ENCODE results near the gene DLL3.
"Not testable (repeated sequence)": the region's sequence is repeated elsewhere in the genome, so short reads cannot be mapped to it uniquely, and the experiment has no call there.

Gene DLL3

DNA sequence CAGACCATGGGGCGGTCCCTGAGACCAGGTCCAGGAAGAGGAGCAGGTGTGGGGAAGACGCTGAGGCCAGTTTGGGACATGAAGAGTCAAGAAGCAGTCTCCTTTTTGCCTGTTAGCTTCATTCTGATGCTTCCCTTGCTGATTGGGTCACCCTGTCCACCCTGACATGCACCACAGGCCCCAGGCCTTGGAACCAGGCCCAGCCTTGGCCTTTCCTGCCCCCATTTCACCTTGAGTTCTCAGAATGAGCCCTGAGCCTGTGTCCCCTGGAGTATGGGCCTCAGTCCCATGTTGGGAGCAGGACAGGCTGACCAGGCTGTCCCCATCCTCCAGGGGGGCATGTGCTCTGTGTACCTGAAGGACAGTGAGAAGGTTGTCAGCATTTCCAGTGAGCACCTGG, 23.0 kb upstream of the DLL3 start:
- Histone ChIP-seq H3K36me3 (ENCODE audit: control insufficient read depth in 2 of 2, insufficient read depth in 1 of 2, low read length in 2 of 2) (peaks cover 60 to 75% of the 10 kb centered on the region in 2 experiments), H3K4me3 (ENCODE audit: low read depth, low read length) (no peak overlapping the region), H3K9me3 (ENCODE audit: control insufficient read depth, insufficient read depth, low read depth, low read length) (no peaks in the 10 kb centered on the region), H3K27ac (ENCODE audit: extremely low read depth, low read depth, low read length) (no peak overlapping the region), H3K4me1 (ENCODE audit: control insufficient read depth, insufficient read depth, low read length) (peaks cover 5% of the 10 kb centered on the region)
- TF ChIP-seq ZNF501 (tag by site-specific recombination; IDR thresholded peaks at IDR 0.05) (no peak), ZNF600 (tag by site-specific recombination; IDR thresholded peaks at IDR 0.05) (0 out of 2 replicates have a peak, but pooled peaks have one; percentile 1), SP3 (tag by site-specific recombination; IDR thresholded peaks at IDR 0.05) (no peak)
- TF ChIP-seq, protein P1, sequence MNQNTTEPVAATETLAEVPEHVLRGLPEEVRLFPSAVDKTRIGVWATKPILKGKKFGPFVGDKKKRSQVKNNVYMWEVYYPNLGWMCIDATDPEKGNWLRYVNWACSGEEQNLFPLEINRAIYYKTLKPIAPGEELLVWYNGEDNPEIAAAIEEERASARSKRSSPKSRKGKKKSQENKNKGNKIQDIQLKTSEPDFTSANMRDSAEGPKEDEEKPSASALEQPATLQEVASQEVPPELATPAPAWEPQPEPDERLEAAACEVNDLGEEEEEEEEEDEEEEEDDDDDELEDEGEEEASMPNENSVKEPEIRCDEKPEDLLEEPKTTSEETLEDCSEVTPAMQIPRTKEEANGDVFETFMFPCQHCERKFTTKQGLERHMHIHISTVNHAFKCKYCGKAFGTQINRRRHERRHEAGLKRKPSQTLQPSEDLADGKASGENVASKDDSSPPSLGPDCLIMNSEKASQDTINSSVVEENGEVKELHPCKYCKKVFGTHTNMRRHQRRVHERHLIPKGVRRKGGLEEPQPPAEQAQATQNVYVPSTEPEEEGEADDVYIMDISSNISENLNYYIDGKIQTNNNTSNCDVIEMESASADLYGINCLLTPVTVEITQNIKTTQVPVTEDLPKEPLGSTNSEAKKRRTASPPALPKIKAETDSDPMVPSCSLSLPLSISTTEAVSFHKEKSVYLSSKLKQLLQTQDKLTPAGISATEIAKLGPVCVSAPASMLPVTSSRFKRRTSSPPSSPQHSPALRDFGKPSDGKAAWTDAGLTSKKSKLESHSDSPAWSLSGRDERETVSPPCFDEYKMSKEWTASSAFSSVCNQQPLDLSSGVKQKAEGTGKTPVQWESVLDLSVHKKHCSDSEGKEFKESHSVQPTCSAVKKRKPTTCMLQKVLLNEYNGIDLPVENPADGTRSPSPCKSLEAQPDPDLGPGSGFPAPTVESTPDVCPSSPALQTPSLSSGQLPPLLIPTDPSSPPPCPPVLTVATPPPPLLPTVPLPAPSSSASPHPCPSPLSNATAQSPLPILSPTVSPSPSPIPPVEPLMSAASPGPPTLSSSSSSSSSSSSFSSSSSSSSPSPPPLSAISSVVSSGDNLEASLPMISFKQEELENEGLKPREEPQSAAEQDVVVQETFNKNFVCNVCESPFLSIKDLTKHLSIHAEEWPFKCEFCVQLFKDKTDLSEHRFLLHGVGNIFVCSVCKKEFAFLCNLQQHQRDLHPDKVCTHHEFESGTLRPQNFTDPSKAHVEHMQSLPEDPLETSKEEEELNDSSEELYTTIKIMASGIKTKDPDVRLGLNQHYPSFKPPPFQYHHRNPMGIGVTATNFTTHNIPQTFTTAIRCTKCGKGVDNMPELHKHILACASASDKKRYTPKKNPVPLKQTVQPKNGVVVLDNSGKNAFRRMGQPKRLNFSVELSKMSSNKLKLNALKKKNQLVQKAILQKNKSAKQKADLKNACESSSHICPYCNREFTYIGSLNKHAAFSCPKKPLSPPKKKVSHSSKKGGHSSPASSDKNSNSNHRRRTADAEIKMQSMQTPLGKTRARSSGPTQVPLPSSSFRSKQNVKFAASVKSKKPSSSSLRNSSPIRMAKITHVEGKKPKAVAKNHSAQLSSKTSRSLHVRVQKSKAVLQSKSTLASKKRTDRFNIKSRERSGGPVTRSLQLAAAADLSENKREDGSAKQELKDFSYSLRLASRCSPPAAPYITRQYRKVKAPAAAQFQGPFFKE (tag by site-specific recombination; IDR thresholded peaks at IDR 0.05; ENCODE audit: borderline replicate concordance), result no peak
- ChIA-PET CTCF (interaction anchor here (0.6 to 6.1 kb wide), 19 partner anchors 10 to 527 kb away, joined by 3 to 174 read pairs (median 8); partner anchors contain the start of genes DLL3 and EID2B), POLR2A (interaction anchor here (0.6 to 3.6 kb wide), 3 partner anchors 29 to 1842 kb away, joined by 4 to 29 read pairs (median 4); partner anchors contain the start of gene RPS16)

- peaks cover 15% of the 10 kb centered on the region for H3K4me1 ChIP-seq (ENCODE audit: control insufficient read depth, insufficient read depth, low read length)
- POLR2A ChIA-PET, result interaction anchor here (2.0 kb wide), 1 partner anchor 44 kb away, joined by 11 read pairs; the partner anchor contains the start of gene RPS16
- CTCF ChIA-PET, result interaction anchor here (6.1 kb wide), 1 partner anchor 53 kb away, joined by 174 read pairs; the partner anchor contains the start of gene EID2B
- H3K27ac ChIP-seq (ENCODE audit: extremely low read depth, low read depth, low read length); H3K9me3 ChIP-seq (ENCODE audit: control insufficient read depth, insufficient read depth, low read depth, low read length); H3K4me3 ChIP-seq (ENCODE audit: low read depth, low read length): not testable (repeated sequence)
- H3K36me3 ChIP-seq (ENCODE audit: control insufficient read depth in 2 of 2, insufficient read depth in 1 of 2, low read length in 2 of 2), result peaks cover 40 to 61% of the 10 kb centered on the region in 2 experiments
- TF ChIP-seq WT1 (tag by site-specific recombination; IDR thresholded peaks at IDR 0.05) (peak; percentile 35; the same call in 1 of the 2 replicates), ZNF335 (tag by site-specific recombination; conservative IDR thresholded peaks at IDR 0.05) (peak; percentile 78)
These were observed 19.4 kb upstream of the DLL3 start for GRCh38 chr19:39479319-39479801.

- POLR2A ChIA-PET, result interaction anchor here (0.6 to 1.6 kb wide), 24 partner anchors 8 to 1784 kb away, joined by 3 to 39 read pairs (median 6); partner anchors contain the start of genes DLL3, DYRK1B, EID2B and HNRNPUL1
- Histone ChIP-seq H3K27ac (ENCODE audit: extremely low read depth, low read depth, low read length) (peak overlapping the region; percentile 88), H3K4me3 (ENCODE audit: low read depth, low read length) (no peak overlapping the region), H3K36me3 (ENCODE audit: control insufficient read depth in 2 of 2, insufficient read depth in 1 of 2, low read length in 2 of 2) (peaks cover 40 to 61% of the 10 kb centered on the region in 2 experiments), H3K9me3 (ENCODE audit: control insufficient read depth, insufficient read depth, low read depth, low read length) (no peaks in the 10 kb centered on the region), H3K4me1 (ENCODE audit: control insufficient read depth, insufficient read depth, low read length) (peaks cover 15% of the 10 kb centered on the region)
- CTCF ChIA-PET, result interaction anchor here (0.6 to 1.2 kb wide), 7 partner anchors 8 to 193 kb away, joined by 3 to 6 read pairs (median 4); partner anchors contain the start of gene EID2B
- TF ChIP-seq ZNF184 (tag by site-specific recombination; IDR thresholded peaks at IDR 0.05) (no peak), SP2 (tag by site-specific recombination; IDR thresholded peaks at IDR 0.05) (no peak), ZBTB21 (tag by site-specific recombination; IDR thresholded peaks at IDR 0.05) (no peak), ZNF350 (tag by site-specific recombination; IDR thresholded peaks at IDR 0.05) (no peak), ZNF768 (tag by site-specific recombination; IDR thresholded peaks at IDR 0.05) (no peak), ZNF202 (tag by site-specific recombination; IDR thresholded peaks at IDR 0.05; ENCODE audit: borderline replicate concordance) (no peak), ZNF704 (tag by site-specific recombination; IDR thresholded peaks at IDR 0.05) (no peak), TCF7L2 (IDR thresholded peaks at IDR 0.05; ENCODE audit: borderline replicate concordance, low read depth, low read length) (no peak)
- TF ChIP-seq, protein P2, sequence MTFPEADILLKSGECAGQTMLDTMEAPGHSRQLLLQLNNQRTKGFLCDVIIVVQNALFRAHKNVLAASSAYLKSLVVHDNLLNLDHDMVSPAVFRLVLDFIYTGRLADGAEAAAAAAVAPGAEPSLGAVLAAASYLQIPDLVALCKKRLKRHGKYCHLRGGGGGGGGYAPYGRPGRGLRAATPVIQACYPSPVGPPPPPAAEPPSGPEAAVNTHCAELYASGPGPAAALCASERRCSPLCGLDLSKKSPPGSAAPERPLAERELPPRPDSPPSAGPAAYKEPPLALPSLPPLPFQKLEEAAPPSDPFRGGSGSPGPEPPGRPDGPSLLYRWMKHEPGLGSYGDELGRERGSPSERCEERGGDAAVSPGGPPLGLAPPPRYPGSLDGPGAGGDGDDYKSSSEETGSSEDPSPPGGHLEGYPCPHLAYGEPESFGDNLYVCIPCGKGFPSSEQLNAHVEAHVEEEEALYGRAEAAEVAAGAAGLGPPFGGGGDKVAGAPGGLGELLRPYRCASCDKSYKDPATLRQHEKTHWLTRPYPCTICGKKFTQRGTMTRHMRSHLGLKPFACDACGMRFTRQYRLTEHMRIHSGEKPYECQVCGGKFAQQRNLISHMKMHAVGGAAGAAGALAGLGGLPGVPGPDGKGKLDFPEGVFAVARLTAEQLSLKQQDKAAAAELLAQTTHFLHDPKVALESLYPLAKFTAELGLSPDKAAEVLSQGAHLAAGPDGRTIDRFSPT (tag by site-specific recombination; IDR thresholded peaks at IDR 0.05), result no peak
These were observed 18.8 kb upstream of the DLL3 start for GRCh38 chr19:39479916-39480315.
